AG08396 (cell line): ENCODE measurements around the gene THBS4.

Experiments used
- DNase-seq: peaks from one replicate; pipeline ENCODE4 v3.0.0; 2012; ENCODE audit warnings: low spot score, mixed read lengths

Gene THBS4

DNA sequence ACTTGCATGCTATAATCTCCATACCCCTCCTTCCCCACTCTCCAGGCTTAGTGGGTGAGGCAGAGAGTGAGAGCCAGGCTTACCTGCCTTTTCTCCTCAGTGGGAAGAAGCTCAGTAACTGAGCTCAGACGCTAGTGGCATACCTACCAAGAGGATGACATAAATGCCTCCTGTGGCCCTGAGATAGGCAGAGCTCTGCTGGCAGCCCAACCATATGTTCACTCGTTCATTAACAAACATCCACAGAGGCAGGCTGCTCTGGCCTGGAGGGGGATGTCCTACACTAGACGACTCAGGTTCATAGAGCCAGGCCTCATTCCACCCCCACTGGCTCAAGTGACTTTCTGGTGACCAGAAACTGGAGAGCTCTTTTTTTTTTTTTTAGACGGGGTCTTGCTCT, 81.3 kb downstream of the THBS4 start:
- DNase-seq = no peak

DNA sequence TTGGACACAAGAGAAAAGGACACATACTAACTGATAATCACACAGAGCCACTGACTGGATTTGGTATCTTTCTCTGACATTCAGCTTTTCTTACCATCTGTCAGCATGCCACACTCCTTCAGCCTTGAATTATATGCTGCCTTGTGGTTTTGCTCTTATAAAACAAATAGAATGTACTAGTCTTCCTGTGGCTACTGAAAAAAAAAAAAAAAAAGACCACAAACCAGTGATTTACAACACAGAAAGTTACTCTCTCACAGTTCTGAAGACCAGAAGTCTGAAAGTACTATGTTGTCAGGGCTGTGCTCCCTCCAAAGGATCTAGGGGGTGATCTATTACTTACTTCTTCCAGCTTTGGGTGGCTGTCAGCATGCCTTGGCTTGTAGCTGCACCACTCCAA, 82.3 kb downstream of the THBS4 start:
- no peak for DNase-seq

DNA sequence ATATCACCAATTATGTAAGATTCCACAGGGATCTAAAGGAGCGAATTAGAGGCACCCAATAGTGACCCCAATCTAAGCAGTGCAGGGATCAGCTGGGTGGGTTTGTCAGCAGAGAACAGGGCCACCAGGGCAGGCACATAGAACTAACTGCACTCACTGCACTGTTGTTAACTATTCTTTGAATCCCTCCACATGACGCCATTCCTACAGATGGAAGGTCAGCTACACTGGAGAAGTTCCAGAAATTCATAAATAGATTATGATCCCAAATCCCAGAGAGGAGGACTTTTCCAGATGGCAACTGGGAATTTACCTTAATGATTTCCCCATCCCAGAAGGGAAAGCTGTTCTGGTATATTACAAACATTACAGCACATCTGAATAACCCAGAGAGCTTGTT, 84.2 kb downstream of the THBS4 start:
- no peak for DNase-seq

DNA sequence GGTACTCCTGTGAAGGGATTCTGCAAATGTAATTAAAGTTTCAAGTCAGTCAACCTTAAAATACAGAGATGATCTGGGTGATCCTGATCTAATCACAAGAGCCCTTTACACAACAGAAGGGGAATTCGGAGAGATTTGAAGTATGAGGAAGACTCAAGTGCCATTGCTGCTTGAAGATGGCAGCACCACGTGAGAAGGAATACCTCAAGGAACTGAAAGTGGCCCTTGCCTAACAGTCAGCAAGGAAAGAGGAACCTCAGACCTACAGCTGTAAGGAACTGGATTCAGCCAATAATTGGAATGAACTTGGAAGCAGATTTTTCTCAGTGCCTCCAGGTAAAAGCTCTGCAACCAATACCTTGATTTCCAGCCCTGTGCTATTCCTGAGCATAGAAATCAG, 87.4 kb downstream of the THBS4 start:
- no peak for DNase-seq

DNA sequence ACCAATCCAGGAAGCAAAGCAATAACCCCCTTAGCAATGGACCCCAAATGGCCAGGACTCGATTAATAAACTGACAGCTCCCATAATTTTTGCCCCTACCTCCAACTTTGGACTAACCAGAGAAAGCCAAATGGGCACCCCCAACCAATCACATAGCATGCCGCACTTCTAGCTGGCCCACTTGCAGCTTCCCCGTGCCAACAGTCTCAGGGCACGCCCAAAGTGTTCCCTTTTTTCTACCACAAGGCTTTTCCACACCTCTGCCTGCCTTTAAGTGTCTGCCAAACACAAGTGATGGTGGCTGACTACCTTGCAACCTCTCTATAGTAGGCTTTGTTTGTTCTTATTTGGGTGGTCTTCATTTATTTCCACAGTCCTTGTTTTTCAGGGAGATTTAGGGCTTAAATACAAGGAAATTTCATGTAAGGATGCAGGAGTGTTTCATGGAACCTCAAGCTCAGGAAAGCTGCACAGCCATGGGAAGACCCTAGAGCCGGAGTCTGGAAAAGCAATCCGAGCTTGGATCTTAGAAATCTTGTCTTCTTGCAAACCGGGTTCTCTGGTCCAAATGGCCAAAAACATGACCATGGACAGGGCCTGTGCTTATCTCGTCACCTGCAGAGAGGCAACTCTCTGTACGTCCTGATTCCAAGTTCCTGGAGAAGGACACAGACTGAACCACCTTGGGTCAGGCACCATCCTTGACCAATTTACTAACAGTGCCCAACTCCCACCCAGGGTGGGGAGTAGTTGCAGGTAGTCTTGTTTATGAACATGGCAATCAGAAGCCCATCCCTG, 89.2 kb downstream of the THBS4 start:
- DNase-seq = no peak

DNA sequence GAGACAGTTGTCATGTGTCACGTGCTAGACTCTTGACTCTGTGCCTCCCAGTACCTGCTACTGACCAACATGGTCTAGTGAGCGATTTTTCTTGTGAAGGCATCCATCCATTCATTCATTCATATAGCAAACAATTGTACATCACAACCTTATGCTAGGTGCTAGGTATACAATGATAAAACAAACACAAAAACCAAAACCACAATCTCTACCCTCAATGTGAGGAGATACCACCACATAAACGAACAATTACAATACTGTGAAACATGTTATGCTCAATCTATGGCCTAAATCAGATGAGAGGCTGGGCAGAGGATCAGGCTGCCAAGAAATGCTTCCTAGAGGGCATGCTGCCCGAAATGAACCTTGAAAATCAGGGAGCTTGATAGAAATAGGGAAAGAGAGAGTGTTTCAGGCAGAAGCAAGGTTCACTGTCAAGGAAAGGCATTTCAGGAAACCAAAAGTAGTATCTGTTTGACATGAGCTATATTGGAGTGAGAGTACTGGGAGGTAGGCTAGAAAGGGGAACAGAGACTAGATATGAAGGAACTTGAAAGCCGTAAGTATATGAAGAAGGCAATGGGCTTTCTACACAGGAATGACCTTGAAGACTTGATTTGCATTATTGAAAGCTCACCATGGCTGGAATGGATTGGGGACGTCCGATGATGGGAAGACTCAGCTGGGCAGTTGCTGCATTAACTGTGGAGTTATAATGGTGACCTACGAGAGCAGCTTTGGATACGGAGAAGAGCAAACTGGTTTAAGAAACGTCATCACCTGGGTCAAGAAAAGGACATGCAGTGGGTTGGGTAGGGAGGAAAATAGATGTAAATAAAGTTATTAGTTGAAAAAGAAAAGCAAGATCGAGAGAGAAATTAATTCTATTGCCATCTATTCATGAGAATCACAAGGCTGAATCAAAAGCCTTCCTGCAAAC, 90.1 kb downstream of the THBS4 start:
- no peak for DNase-seq

DNA sequence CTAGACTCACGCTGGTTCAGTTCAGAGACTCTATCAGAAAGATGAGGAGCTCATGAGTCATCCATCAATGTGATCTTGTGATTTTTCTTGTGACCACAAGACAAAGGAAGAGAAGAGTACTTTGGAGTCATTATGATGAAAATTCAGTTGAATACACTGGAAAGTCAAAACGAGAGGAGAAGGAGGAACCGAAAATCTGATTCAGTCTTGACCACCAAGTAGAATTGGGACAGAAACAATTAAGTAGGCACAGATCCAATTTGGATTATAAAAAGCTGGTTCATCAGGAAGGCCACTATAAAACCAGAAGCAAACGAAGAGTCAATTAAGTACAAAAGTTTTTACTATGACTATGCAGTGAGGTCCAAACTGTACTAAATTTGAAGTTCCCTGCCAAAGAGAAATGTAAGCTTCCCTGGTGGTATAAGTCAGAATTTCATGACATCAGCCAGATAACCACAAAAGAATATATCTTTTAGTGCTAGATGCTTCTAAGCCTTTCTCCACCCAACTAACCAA, 90.9 kb downstream of the THBS4 start:
- peak; percentile 26 for DNase-seq

DNA sequence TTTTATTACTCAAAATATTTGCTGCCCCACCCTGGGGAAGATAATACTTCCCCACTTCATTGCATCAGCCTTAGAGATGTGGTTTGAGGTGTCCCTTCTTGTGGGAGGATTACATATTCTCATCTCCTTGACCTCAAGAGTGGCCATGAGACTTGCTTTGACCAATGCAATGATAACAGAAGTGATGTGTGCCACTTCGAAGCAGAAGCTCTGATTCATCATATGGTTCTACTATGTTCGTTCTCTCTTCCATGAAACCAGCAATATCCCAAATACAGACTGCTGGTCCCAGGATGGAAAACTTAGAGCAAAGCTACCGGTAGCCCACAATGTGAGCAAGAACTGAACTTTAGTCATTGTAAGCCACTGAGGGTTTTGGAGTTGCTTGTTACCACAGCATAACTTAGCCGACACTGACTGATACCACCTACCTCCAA, 92.0 kb downstream of the THBS4 start:
- DNase-seq = no peak

DNA sequence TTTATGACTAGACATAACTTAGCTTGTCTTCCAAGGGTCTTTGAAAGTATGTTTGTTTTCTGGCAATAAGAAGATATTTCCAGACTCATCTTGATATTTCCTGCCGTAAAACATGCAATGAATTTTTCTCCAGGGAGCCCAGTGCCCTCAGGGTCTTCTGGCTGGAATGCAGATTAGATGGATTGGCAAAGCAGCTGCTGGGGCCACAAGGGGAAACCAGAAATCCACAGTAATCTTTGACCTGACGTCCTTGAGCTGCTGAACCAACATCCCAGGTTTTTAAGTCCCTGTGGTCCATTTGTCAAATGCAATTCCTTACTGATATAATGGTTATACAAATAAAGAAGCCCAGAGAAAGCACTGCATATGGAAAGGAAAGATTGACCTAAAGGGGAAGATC, 93.0 kb downstream of the THBS4 start:
- no peak for DNase-seq

DNA sequence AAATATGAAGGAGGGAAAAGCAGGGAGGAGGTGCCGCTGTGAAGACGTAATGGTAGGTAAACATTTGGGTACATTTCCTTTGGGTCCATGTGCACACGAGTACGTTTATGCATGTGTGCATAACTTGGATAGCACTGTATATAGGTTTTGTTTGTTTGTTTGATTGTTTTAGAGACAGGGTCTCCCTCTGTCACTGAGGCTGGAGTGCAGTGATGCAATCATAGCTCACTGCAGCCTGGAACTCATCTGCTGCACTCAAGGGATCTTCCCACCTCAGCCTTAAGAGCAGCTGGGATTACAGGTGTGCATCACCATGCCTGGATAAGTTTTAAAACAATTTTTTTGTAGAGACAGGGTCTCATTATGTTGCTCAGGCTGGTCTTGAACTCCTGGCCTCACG, 94.0 kb downstream of the THBS4 start:
- DNase-seq = no peak
